Breast epithelium (tissue), 4 donors: Measurements from ENCODE around the gene CYSTM1. TPM values are rescaled to one million over a fixed set of nuclear protein-coding genes. Genes with fewer than 3 reads are reported as not detected.
A peak's percentile ranks its signal among the peaks of the same experiment; 100 is the strongest.
"Not testable (repeated sequence)": the region's sequence is repeated elsewhere in the genome, so short reads cannot be mapped to it uniquely, and the experiment has no call there.

Experiments
- DNase-seq, 2 donors: peaks; one replicate each; pipeline ENCODE4 v3.0.0-alpha.2; 2019; ENCODE audit warnings: low spot score in 2 of 2
- H3K27ac ChIP-seq, 2 donors: fragments of 200-600 bp; sonication (generic) in 1 of 2; one replicate each; pipeline ENCODE4 v1.5.1; 2016 to 2019; ENCODE audit warnings: mild to moderate bottlenecking in 1 of 2
- H3K27me3 ChIP-seq, 2 donors: fragments of 200-600 bp; sonication (generic) in 1 of 2; one replicate each; pipeline versions ENCODE4 v1.5.1 to v1.6.0; 2017 to 2019; ENCODE audit warnings: control low read depth in 1 of 2, mild to moderate bottlenecking in 1 of 2
- H3K36me3 ChIP-seq: fragments of 200-600 bp; one replicate; pipeline ENCODE4 v1.5.1; 2019
- H3K4me1 ChIP-seq, 2 donors: fragments of 200-600 bp; sonication (generic); one replicate each; pipeline ENCODE4 v1.5.1; 2016 to 2019; ENCODE audit warnings: control low read depth in 1 of 2
- H3K4me3 ChIP-seq, 3 donors: fragments of 200-600 bp; sonication (generic); 1 replicate in 2 of 3; 2 replicates in 1 of 3; pipeline ENCODE4 v1.5.1; 2016 to 2019; ENCODE audit warnings: mild to moderate bottlenecking in 3 of 3, moderate library complexity in 2 of 3
- H3K9me3 ChIP-seq, 2 donors: fragments of 200-600 bp; sonication (generic) in 1 of 2; one replicate each; pipeline ENCODE4 v1.5.1; 2016 to 2019; ENCODE audit warnings: control low read depth in 1 of 2
- POLR2A ChIP-seq: fragments of 450-650 bp; IDR thresholded peaks from one replicate; pipeline ENCODE4 v1.6.1; 2016; ENCODE audit warnings: antibody characterized with exemption, mild to moderate bottlenecking, moderate library complexity
- POLR2AphosphoS5 ChIP-seq, 3 donors: sonication (generic); formaldehyde crosslinking; IDR thresholded peaks; one replicate each; pipeline ENCODE4 v1.6.1; 2017; ENCODE audit warnings: antibody characterized with exemption in 3 of 3
- intact Hi-C: fragments of 100-400 bp; cut with DNase I; formaldehyde crosslinking; loops from one replicate; pipeline ENCODE4 v1.15.1; 2023; ENCODE audit warnings: low total_unique reads
- total RNA-seq, 3 donors: library from RNA; depleted of rRNA; stranded (reverse); fragments of >200 nt; gene quantifications; one replicate each; pipeline ENCODE4 v1.1.0, GENCODE V29; 2016
- TF ChIP-seq, protein P1 (sequence below), 3 donors: fragments of 450-650 bp; IDR thresholded peaks; one replicate each; pipeline ENCODE4 v1.5.1; 2016 to 2017; ENCODE audit warnings: antibody characterized with exemption in 3 of 3, mild to moderate bottlenecking in 3 of 3, moderate library complexity in 3 of 3

CYSTM1 gene
- total RNA-seq, 3 donors from 2014 or later = 56.5 to 108 (median 76.0) TPM

DNA sequence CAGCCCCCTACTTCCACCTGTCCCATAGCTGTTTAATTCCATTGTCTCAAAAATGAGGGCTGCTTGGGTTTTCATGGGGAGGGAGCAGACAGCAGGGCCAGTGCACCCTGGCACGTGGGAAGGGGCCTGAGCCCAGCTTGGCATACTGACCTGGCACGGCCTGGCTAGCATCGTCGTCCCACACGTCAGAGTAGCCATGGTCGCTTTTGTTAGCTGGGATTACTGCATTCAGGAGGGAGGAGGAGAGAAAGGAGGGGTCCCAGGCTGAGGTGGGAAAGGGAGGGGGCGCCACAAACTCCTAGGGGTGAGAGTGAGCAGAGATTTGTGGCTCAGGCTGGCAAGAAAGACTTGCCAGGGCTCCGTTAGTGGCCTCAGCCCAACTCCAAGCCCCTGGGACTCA lies 21.1 kb upstream of the CYSTM1 start:
- no peak overlapping the region for H3K27ac ChIP-seq

DNA sequence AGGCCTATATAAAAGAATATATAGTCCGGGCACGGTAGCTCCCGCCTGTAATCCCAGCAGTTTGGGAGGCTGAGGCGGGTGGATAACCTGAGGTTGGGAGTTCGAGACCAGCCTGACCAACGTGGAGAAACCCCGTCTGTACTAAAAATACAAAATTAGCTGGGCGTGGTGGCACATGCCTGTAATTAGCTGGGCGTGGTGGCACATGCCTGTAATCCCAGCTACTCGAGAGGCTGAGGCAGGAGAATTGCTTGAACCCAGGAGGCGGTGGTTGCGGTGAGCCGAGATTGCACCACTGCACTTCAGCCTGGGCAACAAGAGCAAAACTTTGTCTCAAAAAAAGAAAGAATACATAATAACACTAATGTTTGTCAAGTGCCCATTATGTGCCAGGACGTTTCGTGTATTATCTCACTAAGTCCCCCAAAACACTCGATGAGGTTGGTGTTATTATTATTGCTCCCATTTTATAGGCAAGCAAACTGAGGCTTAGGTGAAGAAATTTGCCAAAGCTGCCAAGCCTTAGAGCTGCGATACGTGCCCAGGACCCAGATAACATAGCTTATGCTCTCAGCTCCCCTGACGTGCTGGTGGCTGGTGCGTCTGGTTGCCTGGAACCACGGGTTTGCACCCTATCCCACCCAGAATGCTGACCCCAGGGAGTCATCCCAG lies 20.1 kb upstream of the CYSTM1 start:
- not testable (repeated sequence) for DNase-seq, H3K9me3 ChIP-seq, H3K36me3 ChIP-seq, H3K4me3 ChIP-seq, H3K27me3 ChIP-seq, H3K27ac ChIP-seq
- intact Hi-C loops = loop anchor here (5.0 to 10.0 kb wide), 2 partner anchors 78 to 370 kb away; no protein-coding TSS in a partner anchor
- H3K4me1 ChIP-seq = peaks cover 0 to 14% of the 10 kb centered on the region in 2 donors

More for the DNA sequence above, 21.1 kb upstream of the CYSTM1 start:
- H3K9me3 ChIP-seq = no peaks in the 10 kb centered on the region
- H3K27me3 ChIP-seq = no peaks in the 10 kb centered on the region
- H3K4me1 ChIP-seq = peaks cover 0 to 14% of the 10 kb centered on the region in 2 donors
- intact Hi-C loops = loop anchor here (5.0 to 10.0 kb wide), 2 partner anchors 77 to 369 kb away; no protein-coding TSS in a partner anchor
- no peak for DNase-seq
- no peaks in the 10 kb centered on the region for H3K36me3 ChIP-seq
- TF ChIP-seq, protein P1, sequence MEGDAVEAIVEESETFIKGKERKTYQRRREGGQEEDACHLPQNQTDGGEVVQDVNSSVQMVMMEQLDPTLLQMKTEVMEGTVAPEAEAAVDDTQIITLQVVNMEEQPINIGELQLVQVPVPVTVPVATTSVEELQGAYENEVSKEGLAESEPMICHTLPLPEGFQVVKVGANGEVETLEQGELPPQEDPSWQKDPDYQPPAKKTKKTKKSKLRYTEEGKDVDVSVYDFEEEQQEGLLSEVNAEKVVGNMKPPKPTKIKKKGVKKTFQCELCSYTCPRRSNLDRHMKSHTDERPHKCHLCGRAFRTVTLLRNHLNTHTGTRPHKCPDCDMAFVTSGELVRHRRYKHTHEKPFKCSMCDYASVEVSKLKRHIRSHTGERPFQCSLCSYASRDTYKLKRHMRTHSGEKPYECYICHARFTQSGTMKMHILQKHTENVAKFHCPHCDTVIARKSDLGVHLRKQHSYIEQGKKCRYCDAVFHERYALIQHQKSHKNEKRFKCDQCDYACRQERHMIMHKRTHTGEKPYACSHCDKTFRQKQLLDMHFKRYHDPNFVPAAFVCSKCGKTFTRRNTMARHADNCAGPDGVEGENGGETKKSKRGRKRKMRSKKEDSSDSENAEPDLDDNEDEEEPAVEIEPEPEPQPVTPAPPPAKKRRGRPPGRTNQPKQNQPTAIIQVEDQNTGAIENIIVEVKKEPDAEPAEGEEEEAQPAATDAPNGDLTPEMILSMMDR (IDR thresholded peaks at IDR 0.05) = no peak
- TF ChIP-seq POLR2AphosphoS5 (IDR thresholded peaks at IDR 0.05) (no peak), POLR2A (no peak)
- no peak overlapping the region for H3K4me3 ChIP-seq

DNA sequence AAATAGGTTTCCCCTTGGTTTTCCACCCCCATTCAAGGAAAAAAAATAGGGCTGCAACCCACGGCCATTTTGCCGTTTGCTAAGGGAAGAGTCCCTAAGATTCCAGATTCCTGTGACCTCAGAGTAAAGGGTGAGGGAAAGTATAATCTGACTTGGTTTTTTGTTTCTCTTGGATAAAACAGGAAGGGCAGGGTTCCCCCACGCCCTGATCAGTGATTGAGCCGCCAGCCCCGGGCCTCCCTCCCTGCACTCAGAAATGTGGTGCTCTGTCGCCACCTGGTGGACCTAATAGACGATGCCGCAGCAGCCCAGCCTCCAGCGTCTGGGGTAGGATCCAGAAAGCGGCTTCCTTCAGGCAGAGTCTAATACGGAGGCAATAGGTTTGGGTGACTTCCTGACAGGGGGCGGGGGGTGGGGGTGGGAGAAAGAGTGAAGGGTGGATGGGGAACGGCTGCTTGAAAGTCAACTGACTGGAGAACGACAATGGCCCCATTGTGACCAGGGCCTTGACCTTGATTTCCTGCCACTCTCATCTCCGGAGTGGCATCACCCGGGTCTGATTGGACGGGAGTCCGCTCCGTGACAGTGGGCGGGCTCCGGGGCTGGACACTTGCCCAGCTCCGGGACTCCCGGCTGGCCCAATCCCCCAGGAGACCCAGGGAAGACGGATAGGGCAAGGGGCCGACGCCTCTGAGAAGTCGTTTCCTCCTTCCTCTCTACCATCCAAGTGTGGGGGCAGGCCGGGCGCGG lies 17.8 kb upstream of the CYSTM1 start:
- H3K4me3 ChIP-seq = peak overlapping the region; percentile 31 to 60 (median 47)
- no peaks in the 10 kb centered on the region for H3K36me3 ChIP-seq
- H3K4me1 ChIP-seq = peaks cover 0 to 6% of the 10 kb centered on the region in 2 donors
- peak; percentile 81 to 85 for DNase-seq
- H3K9me3 ChIP-seq = no peaks in the 10 kb centered on the region
- TF ChIP-seq, protein P1 (IDR thresholded peaks at IDR 0.05) = peak; percentile 88 to 96 (median 95)
- TF ChIP-seq POLR2A = no peak
- TF ChIP-seq POLR2AphosphoS5 (IDR thresholded peaks at IDR 0.05) = no peak
- intact Hi-C loops = loop anchor here (10.0 kb wide), 1 partner anchor 372 kb away; no protein-coding TSS in a partner anchor
- peak overlapping the region; percentile 55 to 56 for H3K27ac ChIP-seq
- no peaks in the 10 kb centered on the region for H3K27me3 ChIP-seq

DNA sequence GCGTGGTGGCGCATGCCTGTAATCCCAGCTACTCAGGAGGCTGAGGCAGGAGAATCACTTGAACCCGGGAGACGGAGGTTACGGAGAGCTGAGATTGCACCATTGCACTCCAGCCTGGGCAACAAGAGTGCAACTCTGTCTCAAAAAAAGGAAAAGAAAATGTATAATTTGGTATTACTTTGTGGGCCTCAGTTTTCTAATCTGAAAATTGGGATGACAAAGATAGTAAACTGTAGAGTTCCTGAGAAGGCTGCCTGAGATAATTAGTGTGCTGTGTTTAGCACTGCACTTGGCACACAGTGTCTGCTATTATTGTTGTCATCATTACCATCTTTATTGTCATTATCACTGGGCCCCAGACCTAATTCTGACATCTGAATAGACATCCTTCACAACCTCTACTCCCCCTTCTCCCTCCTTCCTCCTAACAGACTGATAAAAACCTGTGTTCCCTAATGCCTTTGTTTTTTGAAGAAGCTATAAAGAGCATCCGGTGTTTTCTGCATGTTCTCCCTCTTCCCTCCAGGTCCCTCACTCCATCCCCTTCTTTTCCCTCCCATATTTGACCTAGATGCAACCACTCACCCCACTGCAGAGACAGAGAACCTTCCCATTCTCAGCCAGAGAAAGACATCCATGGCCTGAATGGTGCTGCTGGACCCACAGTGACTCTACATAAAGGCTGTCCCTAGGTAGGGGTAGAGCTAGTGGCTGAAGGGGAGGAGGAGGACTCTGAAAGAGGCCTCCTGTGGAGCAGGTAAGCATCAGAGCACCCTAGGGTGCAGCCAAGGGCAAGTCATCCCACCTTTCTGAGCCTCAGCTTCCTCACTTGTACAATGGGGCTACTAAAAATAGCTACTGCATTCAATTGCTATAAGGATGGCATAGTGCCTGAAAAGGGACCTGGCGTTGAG lies 15.7 kb upstream of the CYSTM1 start:
- no peak for TF ChIP-seq POLR2AphosphoS5 (IDR thresholded peaks at IDR 0.05)
- no peak for TF ChIP-seq POLR2A
- TF ChIP-seq, protein P1 (IDR thresholded peaks at IDR 0.05) = no peak
- no peaks in the 10 kb centered on the region for H3K9me3 ChIP-seq
- no peak overlapping the region for H3K4me3 ChIP-seq
- no peaks in the 10 kb centered on the region for H3K36me3 ChIP-seq
- intact Hi-C loops = loop anchor here (10.0 kb wide), 1 partner anchor 374 kb away; no protein-coding TSS in a partner anchor
- DNase-seq = no peak
- H3K4me1 ChIP-seq = no peaks in the 10 kb centered on the region
- H3K27me3 ChIP-seq = no peaks in the 10 kb centered on the region
- H3K27ac ChIP-seq = no peak overlapping the region

DNA sequence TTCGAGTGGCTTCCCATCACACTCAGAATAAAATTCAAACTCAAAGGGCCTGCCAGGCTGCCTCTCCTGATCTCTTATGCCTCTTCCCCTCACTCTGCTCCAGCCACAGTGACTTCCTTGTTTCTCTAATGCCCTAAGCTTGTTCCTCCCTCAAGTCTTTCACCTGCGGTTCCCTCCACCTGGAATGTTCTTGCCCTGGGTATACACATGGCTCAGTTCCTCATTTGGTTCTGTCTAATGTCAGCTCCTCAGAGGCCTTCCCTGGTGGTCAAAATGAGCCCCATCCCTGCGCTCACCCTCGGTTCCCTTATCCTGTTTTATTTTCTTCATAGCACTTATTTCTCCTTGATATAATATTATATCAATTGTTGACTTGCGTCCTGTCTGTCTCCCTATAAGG lies 12.7 kb upstream of the CYSTM1 start:
- no peak overlapping the region for H3K4me3 ChIP-seq
- no peaks in the 10 kb centered on the region for H3K27me3 ChIP-seq
- no peak overlapping the region for H3K27ac ChIP-seq
- TF ChIP-seq, protein P1 (IDR thresholded peaks at IDR 0.05) = no peak
- TF ChIP-seq POLR2A = no peak
- TF ChIP-seq POLR2AphosphoS5 (IDR thresholded peaks at IDR 0.05) = no peak
- no peak for DNase-seq
- intact Hi-C loops = no loop called here
- no peaks in the 10 kb centered on the region for H3K4me1 ChIP-seq
- no peaks in the 10 kb centered on the region for H3K36me3 ChIP-seq
- no peaks in the 10 kb centered on the region for H3K9me3 ChIP-seq
